Vagina (tissue), 2 donors: Measurements from ENCODE around the gene KRT25.

Source experiments
- CTCF ChIP-seq, 3 experiments: fragments of 450-650 bp in 2 of 3; fragments of 200-600 bp in 1 of 3; sonication (generic) in 1 of 3; IDR thresholded peaks; one replicate each; pipeline ENCODE4 v1.5.1; 2017 to 2019; ENCODE audit warnings: antibody characterized with exemption in 3 of 3, mild to moderate bottlenecking in 2 of 3, moderate library complexity in 2 of 3
- POLR2A ChIP-seq, 2 donors: fragments of 450-650 bp; IDR thresholded peaks; one replicate each; pipeline ENCODE4 v1.6.1; 2017; ENCODE audit warnings: antibody characterized with exemption in 2 of 2, mild to moderate bottlenecking in 2 of 2, moderate library complexity in 2 of 2
- POLR2AphosphoS5 ChIP-seq, 2 donors: sonication (generic); formaldehyde crosslinking; IDR thresholded peaks; one replicate each; pipeline ENCODE4 v1.9.0; 2017; ENCODE audit warnings: antibody characterized with exemption in 2 of 2, mild to moderate bottlenecking in 2 of 2, low read depth in 1 of 2; ENCODE audit not compliant: insufficient read depth in 1 of 2

- no peak for TF ChIP-seq CTCF (IDR thresholded peaks at IDR 0.05)
- TF ChIP-seq POLR2A (IDR thresholded peaks at IDR 0.05): no peak
- TF ChIP-seq POLR2AphosphoS5 (IDR thresholded peaks at IDR 0.05; ENCODE audit: insufficient read depth in 1 of 2, low read depth in 1 of 2): peak in 1 of 2 donors; percentile 51
These were observed 20.1 kb downstream of the KRT25 start for GRCh38 chr17:40735016-40735415.
